NK-92 treated with Interleukin-12 subunit alpha and Interleukin-12 subunit beta, amount 100 ng/mL, for 24 hours (cell line): Measurements from ENCODE around the gene SHISAL2A.

ENCODE experiments used
- DNase-seq: peaks from one replicate; lab custom pipeline; 2025; lab: John Stamatoyannopoulos, UW

SHISAL2A gene

DNA sequence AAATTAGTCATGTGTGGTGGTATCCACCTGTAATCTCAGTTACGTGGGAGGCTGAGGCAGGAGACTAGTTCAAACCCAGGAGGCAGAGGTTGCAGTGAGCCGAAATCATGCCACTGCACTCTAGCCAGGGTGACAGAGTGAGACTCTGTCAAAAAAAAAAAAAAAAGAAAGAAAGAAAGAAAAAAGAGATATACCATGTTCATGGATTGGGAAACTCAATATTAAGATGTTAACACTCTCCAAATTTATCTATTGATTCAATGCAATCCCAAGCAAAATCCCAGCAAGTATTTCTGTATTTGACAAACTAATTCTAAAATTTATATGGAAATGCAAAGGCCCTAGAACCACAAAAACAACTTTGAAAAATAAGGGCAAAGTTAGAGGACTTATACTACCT lies 11.0 kb upstream of the SHISAL2A start:
- no peak for DNase-seq

DNA sequence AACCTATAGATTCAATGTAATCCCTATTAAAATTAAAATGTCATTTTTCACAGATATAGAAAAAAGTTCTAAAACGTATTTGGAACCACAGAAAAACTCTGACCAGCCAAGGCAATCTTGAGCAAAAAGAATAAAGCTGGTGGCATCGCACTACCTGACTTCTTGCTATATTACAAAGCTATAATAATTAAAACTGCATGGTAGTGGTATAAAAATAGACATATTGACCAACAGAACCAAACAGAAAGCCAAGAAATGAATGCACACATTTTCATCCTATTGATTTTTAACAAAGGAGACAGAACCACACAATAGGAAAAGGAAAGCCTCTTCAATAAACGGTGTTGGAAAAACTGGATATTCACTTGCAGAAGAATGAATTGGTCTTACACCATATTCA lies 9.2 kb upstream of the SHISAL2A start:
- no peak for DNase-seq

DNA sequence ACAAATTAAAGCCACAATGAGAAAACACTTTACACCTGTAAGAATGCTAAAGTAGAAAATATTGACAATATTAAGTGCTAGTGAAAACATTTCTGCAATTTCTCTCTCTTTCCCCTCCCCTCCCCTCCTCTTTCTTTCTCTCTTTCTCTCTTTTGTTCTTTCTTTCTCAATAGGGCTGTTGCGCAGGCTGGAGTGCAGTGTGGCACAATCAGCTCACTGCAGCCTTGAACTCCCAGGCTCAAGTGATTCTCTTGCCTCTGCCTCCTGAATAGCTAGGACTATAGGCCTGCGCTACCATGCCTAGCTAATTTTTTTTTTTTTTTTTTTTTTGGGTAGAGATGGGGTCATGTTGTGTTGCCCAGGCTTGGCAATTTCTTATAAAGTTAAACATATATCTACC lies 5.9 kb upstream of the SHISAL2A start:
- no peak for DNase-seq

DNA sequence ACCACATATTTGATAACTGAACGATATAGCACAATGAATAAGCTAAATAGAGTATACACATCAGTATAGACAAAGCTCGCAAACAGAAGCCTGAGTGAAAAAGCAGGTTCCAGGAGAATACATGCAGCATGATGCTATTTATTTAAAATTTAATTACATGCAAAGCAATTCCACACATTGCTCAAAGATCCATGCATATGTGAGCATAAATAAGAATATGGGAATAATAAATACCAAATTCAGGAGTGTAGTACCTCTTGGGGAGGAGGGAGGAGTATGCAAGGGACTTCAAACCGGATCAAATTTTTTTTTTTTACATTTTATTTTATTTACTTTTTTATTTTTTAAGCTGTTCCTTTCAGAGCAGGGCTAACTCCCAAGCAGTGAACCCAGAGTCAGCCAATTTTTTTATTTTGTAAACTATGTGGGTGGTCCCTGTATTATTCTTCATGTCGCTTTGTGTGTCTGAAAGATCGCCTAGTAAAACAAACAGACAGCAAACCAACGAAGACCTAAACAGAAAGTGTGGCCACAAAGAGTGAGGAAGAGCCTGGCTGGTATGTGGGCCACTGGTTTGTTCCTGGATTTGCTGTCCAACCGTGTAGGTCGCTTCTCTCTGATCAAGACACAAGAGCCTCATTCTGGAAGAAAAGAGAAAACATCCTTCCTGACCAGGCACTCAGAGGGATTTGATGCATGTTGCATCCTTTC lies 4.2 kb upstream of the SHISAL2A start:
- DNase-seq, result no peak

- no peak for DNase-seq
These were observed 3.7 kb upstream of the SHISAL2A start for GRCh38 chr1:52629325-52629643.

- DNase-seq, result no peak
These were observed 3.3 kb upstream of the SHISAL2A start for GRCh38 chr1:52629667-52630066.

DNA sequence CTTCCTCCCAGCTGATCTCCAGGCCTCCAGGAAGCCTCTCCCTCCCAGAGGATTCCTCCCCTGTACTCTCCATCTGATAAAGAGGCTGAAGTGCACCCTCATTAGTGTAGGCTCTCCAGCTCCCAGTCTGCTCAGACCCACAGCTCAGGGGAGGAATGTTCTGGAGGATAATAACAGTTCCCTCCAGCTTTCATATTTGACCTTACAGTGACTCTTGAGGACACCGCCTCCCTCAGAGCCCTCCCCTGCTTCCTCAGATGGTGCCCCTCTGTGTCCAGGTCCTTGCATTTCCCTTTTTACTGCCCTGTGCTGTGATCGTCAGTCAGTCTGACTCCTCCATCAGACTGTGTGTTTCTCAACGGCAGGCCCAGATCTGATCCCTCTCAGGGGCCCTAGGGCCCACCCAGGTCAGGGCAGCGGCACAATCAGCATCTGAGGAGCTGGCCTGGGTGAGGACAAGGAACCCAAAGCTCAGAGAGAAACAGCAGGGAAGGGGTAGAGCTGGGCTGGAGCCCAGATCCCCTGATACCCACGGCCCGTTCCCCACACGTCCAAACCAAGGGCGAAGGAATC lies 1.1 kb upstream of the SHISAL2A start:
- peak; percentile 28 for DNase-seq

- peak; percentile 42 for DNase-seq
These were observed 355 bp downstream of the SHISAL2A start for GRCh38 chr1:52633291-52633754.

DNA sequence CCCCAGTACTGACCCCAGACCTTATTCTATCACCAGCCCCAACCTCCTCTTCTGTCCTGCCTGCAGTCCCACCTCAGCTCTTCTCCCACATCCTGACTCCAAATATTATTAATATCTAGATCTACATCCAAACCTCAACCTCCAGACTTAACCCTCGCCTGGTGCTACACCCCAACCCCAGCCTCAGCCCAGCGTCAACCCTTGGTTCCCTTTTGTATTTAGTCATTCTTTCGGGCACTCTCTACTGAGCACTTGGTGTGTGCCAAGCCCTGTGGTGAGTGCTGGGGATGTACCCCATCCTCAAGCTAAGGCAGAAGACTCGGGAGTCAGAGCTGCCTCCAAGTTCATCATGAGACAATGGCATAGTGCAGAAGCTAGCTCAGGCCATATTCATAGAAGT lies 1.1 kb downstream of the SHISAL2A start:
- no peak for DNase-seq

DNA sequence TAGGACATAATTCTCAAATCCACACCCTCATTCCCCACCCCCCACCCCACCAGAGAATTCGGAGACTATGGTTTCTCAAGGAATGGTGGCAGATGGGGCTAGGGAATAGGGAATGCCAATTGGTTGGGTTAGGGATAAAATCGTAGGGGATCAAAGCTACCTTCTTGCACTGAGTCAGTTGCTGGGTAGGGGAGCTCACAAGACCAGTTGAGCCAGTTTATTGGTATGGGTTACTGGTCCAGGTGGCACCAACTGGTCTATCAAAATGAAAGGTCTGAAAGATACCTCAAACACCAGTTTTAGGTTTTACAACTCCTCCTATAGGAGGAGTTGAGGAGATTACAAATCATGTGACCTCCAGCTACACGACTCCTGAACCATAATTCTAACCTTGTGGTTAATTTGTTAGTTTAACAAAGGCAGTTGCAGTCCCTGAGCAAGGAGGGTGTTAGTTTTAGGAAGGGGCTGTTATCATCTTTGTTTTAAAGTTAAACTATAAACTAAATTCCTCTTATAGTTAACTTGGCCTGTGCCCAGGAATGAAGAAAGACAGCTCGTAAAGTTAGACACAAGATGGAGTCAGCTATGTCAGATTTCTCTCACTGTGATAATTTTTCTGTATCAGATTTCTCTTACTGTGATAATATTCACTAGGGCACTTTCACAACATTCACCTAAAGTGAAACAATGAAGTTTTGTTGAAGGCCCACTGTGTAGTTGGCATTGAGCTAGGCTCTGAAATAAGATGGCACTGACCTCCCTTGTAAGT lies 2.5 kb downstream of the SHISAL2A start:
- peak; percentile 23 for DNase-seq

GRCh38 chr1:52636721-52637695 lies 4.0 kb downstream of the SHISAL2A start:
- DNase-seq, result peak; percentile 71

DNA sequence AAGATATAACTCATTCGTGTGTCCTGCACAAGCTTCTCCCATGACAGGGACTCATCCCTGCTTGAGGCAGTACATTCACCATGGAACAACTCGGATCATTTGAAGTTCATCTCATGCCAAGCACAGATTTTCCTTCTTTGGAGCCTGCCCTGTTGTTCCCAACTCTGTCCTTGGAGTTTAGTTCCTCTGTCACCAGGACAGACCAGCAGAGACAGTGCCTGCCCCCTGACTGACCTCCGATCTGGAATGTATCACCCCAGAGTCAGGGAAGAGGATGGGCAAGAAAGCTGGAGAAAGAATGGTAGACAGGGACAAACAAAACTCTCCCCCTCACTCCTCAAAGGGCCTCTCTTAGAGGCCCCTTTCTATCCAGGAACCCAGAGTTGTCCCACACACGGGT lies 5.0 kb downstream of the SHISAL2A start:
- no peak for DNase-seq

- no peak for DNase-seq
These were observed 7.7 kb downstream of the SHISAL2A start for GRCh38 chr1:52640697-52641096.

GRCh38 chr1:52641307-52641706 lies 8.3 kb downstream of the SHISAL2A start:
- DNase-seq, result no peak

DNA sequence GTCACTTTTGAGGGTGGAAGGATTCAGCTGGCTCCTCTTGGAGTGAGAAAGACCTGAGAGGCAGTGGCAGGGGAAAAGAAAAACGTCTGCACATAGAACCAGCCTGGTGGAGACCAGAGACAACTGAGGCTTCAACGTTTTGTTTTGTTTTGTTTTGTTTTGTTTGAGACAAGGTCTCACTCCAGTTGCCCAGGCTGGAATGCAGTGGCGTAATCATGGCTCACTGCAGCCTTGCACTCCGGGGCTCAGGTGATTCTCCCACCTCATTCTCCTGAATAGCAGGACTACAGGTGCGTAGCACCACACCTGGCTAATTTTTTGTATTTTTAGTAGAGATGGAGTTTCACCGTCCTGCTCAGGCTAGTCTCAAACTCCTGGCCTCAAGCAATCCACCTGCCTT lies 12.3 kb downstream of the SHISAL2A start:
- DNase-seq, result no peak

DNA sequence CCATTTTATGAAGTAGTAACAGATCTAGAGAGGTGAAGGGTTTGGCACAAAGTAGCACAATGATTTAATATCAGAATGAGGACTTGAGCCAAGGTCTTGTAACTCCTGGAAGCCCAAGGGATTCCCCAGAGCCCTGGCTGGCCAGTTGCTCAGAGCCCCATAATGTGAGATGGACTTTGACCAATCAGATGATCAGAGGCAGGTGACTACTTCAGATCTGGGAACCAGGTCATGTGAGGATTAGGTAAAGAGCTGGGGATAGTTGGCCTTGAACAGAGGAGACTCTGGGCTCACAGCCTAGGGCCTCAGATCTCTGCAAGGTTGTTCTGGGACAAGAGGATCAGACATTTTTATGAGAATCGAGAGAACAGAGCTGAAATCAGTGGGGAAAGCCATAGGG lies 18.9 kb downstream of the SHISAL2A start:
- DNase-seq, result no peak

DNA sequence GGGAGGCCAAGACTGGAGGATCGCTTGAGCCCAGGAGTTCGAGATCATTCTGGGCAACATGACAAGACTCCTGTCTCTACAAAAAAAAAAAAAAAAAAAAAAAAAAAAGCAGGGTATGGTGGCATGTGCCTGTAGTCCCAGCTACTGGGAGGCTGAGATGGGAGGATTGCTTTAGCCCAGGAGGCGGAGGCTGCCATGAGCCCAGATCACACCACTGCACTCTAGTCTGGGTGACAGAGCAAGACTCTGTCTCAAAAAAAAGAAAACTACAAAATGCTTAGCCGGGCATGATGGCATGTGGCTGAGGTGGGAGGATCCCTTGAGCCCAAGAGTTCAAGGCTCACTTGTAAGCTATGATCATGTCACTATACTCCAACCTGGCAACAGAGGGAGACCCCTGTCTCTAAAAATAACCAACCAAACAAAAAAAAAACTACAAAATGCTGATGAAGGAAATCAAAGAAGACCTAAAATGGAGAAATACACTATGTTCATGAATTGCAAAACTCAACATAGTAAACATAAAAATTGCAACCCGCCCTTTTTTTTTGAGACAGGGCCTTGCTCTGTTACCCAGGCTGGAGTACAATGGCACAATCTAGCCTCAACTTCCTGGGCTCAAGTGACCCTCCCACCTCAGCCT lies 20.4 kb downstream of the SHISAL2A start:
- DNase-seq, result no peak

GRCh38 chr1:52654063-52654462 lies 21.1 kb downstream of the SHISAL2A start:
- no peak for DNase-seq

- DNase-seq, result no peak
These were observed 24.7 kb downstream of the SHISAL2A start for GRCh38 chr1:52657702-52658101.

- DNase-seq, result peak; percentile 61
These were observed 25.8 kb downstream of the SHISAL2A start for GRCh38 chr1:52658795-52659194.

DNA sequence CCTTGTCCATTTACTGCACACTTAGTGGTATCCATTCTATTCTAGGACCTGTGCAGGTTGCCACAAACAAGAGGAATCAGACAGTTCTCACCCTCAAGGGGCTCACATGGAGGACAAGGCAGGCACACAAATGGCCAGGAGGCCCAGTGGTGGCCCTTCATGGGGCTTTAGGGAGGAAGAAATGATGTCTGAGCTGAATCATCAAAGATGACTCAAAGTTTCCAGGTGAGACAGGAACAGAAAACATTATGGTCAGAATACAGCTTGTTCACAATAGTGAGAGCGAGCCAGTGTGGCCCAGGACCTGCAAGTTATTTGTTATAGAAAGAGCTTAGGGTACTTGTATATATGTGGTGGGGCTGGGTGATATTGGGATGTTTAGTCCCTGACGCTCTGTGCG lies 26.4 kb downstream of the SHISAL2A start:
- DNase-seq, result peak; percentile 39
